ENCODE measurements around the gene LGALSL.

LGALSL gene

DNA sequence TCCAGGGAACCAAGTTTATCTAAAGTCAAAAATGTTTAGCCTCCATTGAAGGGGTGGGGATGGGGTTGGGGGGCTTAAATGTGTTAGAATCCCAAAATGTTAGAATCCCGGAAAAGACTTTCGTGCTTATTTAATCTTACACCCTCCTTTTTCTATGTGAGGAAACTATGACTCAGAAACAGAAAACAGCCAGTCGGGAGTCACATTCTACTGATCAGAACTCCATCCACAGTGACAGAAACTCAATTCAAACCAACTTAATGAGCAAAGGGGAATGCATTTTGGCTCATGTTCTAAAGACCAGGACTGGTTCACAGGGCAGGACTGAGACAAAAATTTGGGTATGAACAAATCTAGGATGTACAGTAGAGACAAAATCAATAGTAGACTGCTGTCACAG is 38.3 kb downstream of the LGALSL start:
- TF ChIP-seq, protein P1, sequence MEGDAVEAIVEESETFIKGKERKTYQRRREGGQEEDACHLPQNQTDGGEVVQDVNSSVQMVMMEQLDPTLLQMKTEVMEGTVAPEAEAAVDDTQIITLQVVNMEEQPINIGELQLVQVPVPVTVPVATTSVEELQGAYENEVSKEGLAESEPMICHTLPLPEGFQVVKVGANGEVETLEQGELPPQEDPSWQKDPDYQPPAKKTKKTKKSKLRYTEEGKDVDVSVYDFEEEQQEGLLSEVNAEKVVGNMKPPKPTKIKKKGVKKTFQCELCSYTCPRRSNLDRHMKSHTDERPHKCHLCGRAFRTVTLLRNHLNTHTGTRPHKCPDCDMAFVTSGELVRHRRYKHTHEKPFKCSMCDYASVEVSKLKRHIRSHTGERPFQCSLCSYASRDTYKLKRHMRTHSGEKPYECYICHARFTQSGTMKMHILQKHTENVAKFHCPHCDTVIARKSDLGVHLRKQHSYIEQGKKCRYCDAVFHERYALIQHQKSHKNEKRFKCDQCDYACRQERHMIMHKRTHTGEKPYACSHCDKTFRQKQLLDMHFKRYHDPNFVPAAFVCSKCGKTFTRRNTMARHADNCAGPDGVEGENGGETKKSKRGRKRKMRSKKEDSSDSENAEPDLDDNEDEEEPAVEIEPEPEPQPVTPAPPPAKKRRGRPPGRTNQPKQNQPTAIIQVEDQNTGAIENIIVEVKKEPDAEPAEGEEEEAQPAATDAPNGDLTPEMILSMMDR (IDR thresholded peaks at IDR 0.05): no peak
- no peaks in the 10 kb centered on the region for H3K36me3 ChIP-seq (ENCODE audit: control insufficient read depth, insufficient read depth, low read length)
- H2AFZ ChIP-seq: no peak overlapping the region
- H3K4me2 ChIP-seq (ENCODE audit: low read length): no peak overlapping the region
- peaks cover 3% of the 10 kb centered on the region for H3K4me1 ChIP-seq
- H3K9ac ChIP-seq: no peak overlapping the region
- no peak overlapping the region for H3K4me3 ChIP-seq (ENCODE audit: low read depth, low read length)
- H3K27me3 ChIP-seq (ENCODE audit: control insufficient read depth, insufficient read depth, low read length): no peaks in the 10 kb centered on the region
- no peaks in the 10 kb centered on the region for H3K79me2 ChIP-seq
- H3K9me3 ChIP-seq (ENCODE audit: control insufficient read depth, low read length): no peaks in the 10 kb centered on the region
- H3K27ac ChIP-seq: no peak overlapping the region

DNA sequence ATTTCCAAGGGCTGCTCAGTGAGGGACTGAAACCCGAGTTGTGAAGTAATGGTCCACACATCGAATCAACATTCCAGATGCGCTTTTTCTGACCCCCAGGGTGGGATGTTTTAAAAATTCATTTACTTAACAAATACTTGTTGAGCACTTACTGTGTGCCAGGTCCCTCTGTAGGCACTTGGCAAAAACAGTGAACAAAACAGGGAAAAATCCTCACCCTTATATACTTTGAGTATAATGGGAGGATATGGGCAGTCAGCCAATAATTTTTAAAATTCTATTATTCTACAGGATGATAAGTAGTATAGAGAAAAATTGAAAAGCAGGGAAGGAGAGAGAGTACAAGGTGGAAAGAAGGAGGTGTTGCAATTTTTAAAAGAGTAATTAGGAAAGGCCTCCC is 38.9 kb downstream of the LGALSL start:
- Histone ChIP-seq H2AFZ (no peak overlapping the region), H3K27ac (no peak overlapping the region), H3K27me3 (ENCODE audit: control insufficient read depth, insufficient read depth, low read length) (no peaks in the 10 kb centered on the region), H3K9me3 (ENCODE audit: control insufficient read depth, low read length) (no peaks in the 10 kb centered on the region), H3K36me3 (ENCODE audit: control insufficient read depth, insufficient read depth, low read length) (no peaks in the 10 kb centered on the region), H3K4me1 (peaks cover 3% of the 10 kb centered on the region), H3K4me3 (ENCODE audit: low read depth, low read length) (no peak overlapping the region), H3K4me2 (ENCODE audit: low read length) (no peak overlapping the region), H3K9ac (no peak overlapping the region), H3K79me2 (no peaks in the 10 kb centered on the region)
- TF ChIP-seq, protein P1 (IDR thresholded peaks at IDR 0.05): no peak

DNA sequence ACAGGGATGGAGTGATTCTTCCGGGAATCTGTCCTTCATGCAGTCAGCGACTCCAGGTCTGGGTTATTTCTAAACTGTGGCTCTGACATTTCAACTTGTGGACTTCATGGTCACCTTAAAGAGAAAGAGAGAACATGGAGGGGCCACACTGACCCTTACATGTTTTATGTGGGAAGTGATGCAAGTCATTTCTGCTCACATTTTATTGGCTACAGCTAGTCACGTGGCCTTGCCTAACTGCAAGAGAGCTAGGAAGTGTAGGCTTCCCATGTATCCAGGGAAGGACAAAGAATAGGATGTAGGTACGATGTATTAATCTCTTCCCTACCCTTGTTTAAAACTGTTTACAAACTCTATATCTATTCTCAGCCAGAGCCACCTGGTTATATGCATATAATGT is 39.8 kb downstream of the LGALSL start:
- Histone ChIP-seq H3K27ac (no peak overlapping the region), H3K4me3 (ENCODE audit: low read depth, low read length) (no peak overlapping the region), H3K9me3 (ENCODE audit: control insufficient read depth, low read length) (no peaks in the 10 kb centered on the region), H3K27me3 (ENCODE audit: control insufficient read depth, insufficient read depth, low read length) (no peaks in the 10 kb centered on the region), H2AFZ (no peak overlapping the region), H3K4me2 (ENCODE audit: low read length) (no peak overlapping the region), H3K36me3 (ENCODE audit: control insufficient read depth, insufficient read depth, low read length) (no peaks in the 10 kb centered on the region), H3K9ac (no peak overlapping the region), H3K79me2 (no peaks in the 10 kb centered on the region), H3K4me1 (no peaks in the 10 kb centered on the region)
- TF ChIP-seq, protein P1 (IDR thresholded peaks at IDR 0.05): no peak

DNA sequence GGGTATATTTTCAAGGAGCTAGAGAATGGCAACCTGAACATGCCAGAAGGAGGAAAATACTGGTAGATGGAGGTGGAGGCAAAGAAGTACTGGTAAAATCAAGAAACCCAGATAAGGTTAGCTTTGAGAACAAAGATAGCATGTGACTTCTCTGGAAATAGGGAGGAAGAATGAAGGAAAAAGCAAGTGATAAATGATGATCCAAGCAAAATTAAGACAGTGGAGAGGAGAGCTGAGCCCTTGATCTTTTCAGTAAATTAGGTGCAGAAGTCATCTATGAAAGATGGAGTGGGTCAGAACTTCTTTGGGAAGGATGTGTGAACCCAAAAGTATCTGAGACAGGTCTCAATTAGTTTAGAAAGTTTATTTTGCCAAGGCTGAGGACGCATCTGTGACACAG is 44.5 kb downstream of the LGALSL start:
- Histone ChIP-seq H3K9me3 (ENCODE audit: control insufficient read depth, low read length) (no peaks in the 10 kb centered on the region), H3K27me3 (ENCODE audit: control insufficient read depth, insufficient read depth, low read length) (no peaks in the 10 kb centered on the region), H3K36me3 (ENCODE audit: control insufficient read depth, insufficient read depth, low read length) (no peaks in the 10 kb centered on the region), H3K79me2 (no peaks in the 10 kb centered on the region), H3K4me3 (ENCODE audit: low read depth, low read length) (no peak overlapping the region), H3K9ac (no peak overlapping the region), H2AFZ (no peak overlapping the region), H3K4me2 (ENCODE audit: low read length) (no peak overlapping the region), H3K4me1 (no peaks in the 10 kb centered on the region), H3K27ac (no peak overlapping the region)
- TF ChIP-seq, protein P1 (IDR thresholded peaks at IDR 0.05): no peak

DNA sequence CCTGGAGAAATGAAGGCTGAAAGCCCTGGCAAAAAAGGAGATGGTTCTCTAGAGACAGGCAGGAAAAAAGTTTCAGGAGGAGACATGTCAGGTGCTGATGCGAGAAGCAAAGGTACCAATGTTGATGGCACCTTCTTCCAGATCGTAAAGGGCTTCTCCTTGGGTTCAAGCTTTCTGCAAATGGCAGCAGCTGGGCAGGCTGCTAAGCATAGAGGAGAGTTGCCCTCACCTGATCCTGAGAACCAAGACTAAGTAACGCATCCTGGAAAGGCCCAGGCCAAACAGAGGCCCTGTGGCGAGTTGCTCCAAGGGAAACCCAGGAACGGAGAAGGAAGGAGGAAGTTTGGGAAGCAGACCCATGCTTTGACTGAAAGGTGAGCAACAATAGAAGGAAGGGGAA is 46.6 kb downstream of the LGALSL start:
- Histone ChIP-seq H3K79me2 (no peaks in the 10 kb centered on the region), H3K4me1 (no peaks in the 10 kb centered on the region), H2AFZ (no peak overlapping the region), H3K27me3 (ENCODE audit: control insufficient read depth, insufficient read depth, low read length) (no peaks in the 10 kb centered on the region), H3K4me3 (ENCODE audit: low read depth, low read length) (no peak overlapping the region), H3K9ac (no peak overlapping the region), H3K9me3 (ENCODE audit: control insufficient read depth, low read length) (no peaks in the 10 kb centered on the region), H3K27ac (no peak overlapping the region), H3K36me3 (ENCODE audit: control insufficient read depth, insufficient read depth, low read length) (no peaks in the 10 kb centered on the region), H3K4me2 (ENCODE audit: low read length) (no peak overlapping the region)
- TF ChIP-seq, protein P1 (IDR thresholded peaks at IDR 0.05): no peak
